Embryonic facial prominence (tissue), 1 donor: Measurements from ENCODE around the gene TBC1D20.

Source experiments
- DNase-seq: peaks from one replicate; pipeline ENCODE4 v3.0.0-alpha.2; 2016; ENCODE audit errors: extremely low spot score

Gene TBC1D20

DNA sequence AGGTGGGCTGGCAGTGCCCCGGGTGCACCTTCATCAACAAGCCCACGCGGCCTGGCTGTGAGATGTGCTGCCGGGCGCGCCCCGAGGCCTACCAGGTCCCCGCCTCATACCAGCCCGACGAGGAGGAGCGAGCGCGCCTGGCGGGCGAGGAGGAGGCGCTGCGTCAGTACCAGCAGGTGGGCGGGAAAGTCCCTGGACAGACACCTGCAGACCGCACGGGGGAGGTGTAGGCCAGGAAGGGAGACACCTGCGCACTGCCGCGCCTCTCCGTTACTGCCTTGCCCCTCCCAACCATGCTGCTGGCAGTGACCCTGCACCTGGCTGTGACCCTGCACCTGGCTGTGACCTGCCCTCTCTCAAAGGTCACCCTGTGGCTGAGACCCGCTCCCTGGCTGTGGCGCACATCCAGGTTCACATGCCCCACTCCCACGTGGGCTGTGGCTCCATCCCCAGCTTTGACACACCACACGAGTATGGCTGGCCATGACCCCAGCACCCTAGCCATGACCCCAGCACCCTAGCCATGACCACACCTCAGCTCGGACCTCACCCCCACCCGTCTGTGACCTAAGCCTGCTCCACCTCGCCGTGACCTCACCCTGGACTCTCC, 42.7 kb downstream of the TBC1D20 start:
- no peak for DNase-seq

DNA sequence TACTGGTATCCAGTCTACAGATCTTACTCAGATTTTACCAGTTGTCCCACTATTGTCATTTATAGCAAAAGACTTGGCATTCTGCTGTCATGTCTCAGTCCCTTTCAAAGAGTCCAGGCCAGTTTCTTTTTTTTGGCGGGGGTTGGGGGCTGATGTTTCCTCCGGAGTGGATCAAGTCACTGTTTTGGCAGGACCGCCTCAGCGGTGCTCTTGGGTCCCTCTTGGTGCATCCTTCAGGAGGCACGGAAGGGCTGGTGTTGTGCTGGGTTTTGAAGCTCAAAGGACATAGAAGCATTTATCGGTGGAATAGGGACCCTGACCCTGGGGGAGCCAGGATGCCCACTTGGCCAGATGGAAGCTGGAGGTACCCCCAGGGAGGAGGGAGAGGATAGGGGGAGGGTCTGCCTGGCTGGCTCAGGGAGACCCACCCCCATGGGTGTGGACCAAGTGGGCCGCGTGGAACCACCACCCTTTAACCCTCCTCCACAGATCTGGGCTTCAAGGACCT, 43.4 kb downstream of the TBC1D20 start:
- DNase-seq = no peak

DNA sequence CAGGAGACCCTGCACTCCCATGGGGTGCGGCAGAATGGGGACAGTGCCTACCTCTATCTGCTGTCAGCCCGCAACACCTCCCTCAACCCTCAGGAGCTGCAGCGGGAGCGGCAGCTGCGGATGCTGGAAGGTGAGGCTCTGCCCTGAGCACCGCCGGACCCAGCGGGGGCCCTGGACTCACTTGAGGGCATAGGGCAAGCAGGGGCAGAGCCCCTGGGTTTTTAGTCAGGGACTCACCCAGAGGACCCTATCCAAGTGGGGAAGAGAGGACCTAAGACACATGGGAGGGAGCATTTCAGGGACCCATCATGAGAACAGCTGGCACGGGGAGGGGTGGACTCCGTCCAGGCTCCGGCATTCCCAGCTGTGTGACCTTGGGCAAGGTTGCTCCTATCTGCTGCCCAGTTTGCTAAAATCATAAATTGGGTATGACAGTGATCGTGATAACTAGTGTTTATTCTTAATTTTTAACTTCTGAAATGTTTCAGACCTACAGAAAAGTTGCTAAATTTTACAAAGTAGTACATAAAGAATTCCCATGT, 44.5 kb downstream of the TBC1D20 start:
- no peak for DNase-seq

DNA sequence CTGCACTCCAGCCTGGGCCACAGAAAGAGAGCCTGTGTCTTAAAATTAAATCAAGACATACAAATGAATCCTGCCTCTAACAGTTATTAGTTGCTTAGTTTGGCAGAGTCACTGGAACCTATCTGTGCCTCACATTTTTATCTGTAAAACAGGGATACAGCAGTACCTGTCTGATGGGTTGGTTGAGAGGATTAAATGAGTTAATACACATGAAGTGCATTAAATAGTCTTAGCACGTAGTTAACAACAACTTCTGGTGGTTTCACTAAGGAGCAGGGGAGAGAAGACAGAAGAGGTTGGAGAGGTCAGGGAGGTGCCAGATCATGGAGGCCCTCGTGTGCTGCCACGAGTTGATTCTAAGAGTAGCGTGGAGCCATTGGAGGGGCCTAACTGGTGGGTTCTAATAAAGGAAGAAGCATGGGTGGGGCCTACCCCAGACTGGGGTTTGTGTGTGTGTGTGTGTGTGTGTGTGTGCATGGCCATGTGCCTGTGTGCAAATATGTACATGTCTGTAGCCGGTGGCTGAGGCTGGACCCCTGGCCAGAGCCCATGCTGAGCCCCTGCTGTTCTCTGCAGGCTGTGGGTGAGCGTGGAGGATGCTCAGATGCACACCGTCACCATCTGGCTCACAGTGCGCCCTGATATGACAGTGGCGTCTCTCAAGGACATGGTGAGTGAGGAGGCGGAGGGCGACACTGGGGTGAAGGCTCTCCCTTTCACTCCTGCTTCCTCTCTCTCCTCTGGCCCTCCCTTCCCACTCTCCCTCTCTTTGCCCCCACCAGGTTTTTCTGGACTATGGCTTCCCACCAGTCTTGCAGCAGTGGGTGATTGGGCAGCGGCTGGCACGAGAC, 45.2 kb downstream of the TBC1D20 start:
- DNase-seq = no peak

DNA sequence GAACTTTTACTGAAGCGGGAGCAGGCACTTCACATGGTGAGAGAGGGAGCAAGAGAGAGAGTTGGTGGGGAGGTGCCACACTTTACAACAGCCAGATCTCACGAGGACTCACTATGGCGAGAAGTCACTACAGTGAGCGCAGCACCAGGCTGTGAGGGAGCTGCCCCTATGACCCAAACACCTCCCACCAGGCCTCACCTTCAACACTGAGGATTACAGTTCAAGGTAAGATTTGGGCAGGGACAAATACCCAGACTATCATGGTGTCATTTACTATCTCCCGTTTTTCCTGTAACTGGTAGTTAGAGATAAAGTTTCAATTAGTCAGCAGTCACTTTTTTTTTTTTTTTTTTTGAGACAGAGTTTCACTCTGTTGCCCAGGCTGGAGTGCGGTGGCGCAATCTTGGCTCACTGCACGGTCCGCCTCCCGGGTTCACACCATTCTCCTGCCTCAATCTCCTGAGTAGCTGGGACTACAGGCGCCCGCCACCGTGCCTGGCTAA, 46.5 kb downstream of the TBC1D20 start:
- DNase-seq = no peak

DNA sequence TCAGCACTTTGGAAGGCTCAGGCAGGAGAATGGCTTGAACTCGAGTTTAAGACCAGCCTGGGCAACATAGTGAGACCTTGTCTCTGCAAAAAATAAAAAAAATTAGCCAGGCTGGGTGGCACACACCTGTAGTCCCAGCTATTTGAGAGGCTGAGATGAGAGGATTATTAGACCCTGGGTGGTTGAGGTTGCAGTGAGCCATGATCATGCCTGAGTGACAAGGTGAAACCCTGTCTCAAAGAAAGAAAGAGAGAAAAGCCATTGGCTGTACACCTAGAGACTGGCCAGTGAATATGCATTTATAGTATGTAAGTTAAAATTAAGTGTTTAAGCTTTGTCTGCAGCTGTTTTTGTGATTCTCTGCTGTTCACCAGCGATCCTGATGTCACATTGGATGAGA, 48.2 kb downstream of the TBC1D20 start:
- no peak for DNase-seq

DNA sequence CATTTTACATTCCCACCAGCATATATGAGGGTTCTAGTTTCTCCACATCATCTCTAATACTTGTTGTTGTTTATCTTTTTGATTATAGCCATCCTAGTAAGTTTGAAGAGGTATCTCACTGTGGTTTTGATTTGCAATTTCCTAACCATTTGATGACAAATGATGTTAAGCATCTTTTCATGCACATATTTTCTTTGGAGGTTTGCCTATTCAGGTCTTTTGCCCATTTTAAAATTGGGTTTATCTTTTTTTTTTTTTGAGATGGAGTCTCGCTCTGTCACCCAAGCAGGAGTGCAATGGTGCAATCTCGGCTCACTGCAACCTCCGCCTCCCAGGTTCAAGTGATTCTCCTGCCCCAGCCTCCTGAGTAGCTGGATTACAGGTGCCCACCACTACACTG, 50.3 kb downstream of the TBC1D20 start:
- DNase-seq = no peak

DNA sequence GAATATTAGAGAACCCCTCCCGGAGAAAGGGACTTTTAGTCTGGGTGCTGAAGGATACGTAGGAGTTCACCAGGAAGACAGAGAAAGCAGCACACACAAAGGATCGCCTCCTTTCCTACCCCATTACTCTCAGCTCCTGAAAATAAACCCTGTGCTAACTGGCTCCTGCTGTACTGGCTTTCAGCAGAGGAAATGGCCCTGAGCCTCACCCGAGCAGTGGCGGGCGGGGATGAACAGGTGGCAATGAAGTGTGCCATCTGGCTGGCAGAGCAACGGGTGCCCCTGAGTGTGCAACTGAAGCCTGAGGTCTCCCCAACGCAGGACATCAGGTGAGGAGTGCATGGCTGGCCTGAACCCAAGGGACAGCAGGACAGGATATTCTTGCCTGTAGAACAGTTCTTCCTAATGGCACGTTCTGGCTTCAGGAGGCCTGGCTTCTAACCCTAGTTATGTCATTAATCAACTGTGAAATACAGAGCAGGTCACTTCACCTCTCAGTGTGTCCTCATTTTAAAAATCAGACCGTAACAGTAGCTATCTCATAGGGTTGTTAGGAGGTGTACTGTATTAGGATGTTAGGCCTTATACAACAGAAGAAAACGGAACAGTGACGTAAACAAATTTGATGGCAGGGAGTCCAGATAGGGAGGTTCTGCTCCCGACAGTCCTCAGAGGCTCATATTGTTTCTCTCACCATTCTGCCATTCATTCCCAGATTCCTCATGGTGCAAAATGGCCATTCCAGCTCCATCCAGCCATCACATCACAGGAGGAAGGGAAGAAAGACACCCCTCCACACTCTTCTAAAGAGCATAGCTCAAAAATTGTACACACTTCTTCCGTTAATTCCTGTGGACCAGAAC, 52.4 kb downstream of the TBC1D20 start:
- DNase-seq = no peak

DNA sequence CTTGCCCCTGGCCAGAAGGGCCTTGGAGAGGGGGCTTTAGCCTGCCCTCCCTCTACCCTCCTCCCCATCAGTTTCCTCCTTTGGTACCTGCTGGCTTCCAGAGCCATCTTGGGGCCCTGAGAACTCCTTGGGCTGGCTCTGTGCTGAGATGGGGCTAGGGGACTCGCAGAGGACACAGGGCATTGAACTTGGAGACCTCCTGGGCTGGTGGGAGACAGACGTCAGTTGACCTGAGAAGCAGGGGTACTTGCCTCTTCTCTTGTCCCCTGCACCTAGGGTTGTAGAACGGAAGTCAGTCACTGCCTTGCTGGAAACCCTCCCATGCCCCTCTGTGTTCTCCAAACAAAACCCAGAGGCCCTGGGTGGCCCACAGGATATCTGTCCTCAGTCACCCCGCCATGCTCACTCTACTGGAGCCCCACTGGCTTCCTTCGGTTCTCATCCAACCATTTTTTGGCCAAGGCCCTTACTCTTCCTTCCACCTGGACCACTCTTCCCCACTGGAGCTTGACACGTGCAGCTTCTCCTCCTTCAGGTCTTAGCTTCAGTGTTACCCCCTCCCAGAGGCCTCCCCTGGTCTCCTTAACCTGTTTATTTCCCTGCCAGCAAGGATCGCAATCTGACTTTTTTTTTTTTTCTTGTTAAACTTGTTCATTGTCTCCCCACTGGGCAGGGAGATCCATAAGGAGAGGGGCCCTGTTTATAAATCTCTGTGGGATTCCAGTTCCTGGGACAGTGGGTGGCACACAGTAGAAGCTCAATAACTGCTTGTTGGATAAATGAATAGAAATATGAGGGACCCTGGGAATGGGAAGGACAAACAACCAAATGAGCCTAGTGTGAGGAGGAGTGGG, 53.3 kb downstream of the TBC1D20 start:
- no peak for DNase-seq

DNA sequence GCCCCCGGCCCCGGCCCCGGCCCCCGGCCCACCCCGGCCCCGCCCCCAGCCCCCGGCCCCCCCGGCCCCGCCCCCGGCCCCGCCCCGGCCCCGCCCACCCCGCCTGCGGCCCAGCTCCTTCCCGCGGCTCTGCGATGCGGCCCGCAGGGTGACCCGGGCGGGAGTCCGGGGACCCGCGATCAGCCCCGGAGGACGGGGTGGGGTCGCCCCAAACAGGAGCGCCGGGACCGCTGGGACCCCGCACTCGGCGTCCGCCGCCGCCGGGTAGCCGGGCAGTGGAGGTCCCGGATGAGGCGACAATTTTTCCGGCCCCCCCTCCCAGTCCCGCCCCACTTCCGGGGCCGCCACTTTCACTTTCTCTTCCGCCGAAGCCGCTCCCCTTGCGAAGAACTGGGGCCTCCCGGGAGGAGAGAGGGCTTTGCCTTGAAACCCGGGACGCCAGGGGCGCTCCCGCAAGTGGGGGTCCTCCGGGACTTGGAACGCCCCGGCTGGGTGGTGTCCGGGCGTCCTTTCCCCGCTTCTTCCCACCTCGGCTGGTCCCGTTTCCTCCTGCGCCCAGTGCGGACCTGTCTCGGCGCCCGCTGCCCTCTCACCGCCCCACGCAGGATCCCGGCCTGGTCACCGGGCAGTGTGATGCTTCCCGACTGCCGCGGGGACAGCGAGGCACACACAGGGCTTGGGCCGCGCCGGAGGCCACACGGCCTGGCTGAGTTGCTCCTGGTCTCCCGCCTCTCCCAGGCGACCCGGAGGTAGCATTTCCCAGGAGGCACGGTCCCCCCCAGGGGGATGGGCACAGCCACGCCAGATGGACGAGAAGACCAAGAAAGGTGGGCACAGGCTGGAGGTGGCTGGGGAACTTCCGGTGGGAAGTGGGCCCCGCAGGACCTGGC, 54.1 kb downstream of the TBC1D20 start, which contains the start of gene RBCK1:
Gene RBCK1 (plus strand): TSS at position 347 of the 890 bp plus-strand sequence. CDS start 459 bp downstream, at position 806.
- DNase-seq = peak; percentile 49

DNA sequence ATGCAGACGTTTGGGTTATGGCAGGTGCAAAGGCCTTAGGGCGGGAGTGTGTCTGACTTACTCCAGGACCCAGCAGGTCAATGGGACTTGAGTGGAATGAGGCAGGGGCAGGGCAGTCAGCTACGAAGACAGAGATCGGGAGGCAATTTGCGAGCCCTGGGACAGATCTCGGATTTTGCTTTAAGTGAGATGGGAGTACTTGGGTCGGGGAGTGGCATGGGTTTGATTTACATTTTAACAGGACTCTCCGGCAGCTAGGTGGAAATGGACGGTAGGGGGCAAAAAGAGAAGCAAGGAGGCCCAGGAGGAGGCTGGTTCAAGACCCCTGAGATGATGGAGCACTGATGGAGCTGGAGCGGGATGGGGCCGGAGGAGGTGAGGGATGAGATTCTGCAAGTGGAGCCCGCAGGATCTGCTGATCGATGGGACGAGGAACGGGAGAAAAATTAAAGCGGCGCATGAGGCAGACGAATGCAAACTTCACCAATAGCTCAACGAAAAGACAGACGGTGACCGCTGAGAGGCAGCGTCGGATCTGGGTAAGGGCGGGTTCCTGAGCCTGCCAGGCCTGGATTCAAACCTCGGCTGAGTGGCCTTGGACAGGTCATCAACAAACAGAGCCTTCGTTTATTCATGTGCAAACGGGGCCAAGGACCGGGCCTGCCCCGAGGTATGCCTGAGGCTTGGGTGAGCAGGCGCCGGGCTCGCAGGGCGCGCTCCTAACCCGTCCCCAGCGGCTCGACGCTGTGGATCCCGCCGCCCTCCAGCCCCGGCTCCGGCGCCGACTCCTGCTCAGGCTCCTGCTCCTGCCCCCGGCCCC, 55.0 kb downstream of the TBC1D20 start:
- DNase-seq = no peak

DNA sequence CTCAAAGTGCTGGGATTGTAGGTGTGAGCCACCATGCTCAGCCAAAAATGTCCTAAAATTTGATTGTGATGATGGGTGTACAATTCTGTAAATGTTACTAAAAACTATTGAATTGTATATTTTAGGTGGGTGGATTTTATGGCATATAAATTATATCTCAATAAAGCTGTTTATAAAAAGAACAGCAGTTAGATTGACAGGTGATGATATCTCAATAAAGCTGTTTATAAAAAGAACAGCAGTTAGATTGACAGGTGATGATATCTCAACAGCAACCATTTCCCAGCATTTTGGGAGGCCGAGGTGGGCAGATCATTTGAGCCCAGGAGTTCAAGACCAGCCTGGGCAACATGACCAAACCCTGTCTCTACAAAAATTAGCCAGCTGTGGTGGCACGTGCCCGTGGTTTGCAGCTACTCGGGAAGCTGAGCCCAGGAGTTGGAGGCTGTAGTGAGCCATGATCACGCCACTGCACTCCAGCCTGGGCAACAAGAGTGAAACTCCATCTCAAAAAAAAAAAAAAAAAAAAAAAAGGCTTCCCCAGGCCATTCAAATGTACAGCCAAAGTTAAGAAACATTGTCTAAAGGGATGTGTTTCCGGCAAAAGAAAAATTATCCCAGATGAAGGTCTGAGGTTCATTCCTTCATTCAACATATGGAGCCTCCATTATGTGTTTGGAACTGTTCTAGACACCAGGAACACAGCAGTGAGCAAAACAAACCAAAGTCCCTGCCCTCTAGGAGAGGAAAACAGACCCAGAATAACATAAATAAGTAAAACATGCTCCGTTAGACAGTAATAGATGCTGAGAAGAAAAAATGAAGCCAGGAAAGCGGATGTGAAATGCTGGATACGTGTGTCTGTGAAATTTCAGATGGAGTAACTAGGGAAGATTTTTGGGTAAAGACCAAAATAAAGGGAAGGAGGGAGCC, 55.9 kb downstream of the TBC1D20 start:
- no peak for DNase-seq

DNA sequence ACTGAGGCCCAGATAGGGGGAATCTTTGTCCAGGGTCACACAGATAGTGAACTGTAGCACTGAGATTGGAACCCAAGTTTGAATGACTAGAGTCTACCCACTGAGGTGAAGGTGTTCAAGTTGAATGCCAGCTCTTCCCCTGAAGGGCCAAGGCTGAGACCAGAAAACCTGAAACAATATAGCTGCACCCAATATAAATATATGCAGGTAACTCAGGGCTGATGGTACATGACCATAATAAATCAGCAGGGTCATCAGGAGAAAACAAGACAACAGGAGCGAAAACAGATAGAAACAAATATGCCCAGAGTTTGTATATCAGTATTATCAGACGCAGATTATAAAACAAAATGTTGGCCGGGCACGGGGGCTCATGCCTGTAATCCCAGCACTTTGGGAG, 58.2 kb downstream of the TBC1D20 start:
- no peak for DNase-seq

DNA sequence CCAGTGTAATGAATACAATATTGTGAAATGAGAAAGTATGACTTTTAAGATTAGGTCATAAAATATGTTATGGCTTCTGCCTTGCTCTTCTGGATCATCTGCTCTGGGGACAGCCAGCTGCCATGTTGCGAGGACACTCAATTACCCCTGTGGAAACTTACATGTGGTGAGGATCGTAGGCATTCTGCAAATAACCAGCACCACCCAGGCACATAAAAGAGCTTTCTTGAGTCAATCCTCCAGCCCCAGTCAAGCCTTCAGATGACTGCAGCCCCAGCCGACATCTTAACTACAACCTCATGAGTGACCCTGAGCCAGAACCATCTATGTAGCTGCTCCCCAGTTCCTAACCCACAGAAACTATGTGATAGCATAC, 58.8 kb downstream of the TBC1D20 start:
- DNase-seq = no peak

DNA sequence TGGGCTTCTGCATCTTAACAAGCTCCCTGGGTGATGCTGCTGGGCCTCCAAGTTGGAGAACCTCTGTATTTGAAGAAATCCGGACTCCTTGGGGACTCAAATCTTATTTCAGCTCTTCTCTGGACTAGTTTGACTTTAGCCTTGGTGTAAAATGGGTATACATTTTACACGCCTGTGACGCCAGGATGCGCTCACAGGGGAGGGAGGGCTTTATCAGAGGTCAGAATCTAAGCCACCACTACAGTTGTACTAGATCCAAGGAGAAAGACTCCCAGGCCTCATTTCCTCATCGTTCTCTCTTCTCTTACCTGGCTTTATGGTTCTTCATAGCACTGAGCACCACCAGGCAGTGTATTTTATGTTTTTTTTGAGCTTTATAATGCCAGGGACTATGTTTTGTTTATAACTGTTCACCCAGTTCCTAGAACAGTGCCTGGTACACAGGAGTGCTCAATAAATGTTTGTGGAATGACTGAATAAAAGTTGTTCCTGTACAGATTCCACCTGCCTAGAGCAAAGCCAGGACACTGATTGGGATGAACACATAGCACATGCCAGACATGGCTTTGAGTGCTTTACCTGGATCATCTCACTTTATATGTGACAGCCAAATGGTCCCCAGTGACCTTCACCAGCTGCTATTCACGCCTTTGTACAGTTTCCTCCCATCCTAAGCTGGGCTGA, 59.3 kb downstream of the TBC1D20 start:
- DNase-seq = no peak

DNA sequence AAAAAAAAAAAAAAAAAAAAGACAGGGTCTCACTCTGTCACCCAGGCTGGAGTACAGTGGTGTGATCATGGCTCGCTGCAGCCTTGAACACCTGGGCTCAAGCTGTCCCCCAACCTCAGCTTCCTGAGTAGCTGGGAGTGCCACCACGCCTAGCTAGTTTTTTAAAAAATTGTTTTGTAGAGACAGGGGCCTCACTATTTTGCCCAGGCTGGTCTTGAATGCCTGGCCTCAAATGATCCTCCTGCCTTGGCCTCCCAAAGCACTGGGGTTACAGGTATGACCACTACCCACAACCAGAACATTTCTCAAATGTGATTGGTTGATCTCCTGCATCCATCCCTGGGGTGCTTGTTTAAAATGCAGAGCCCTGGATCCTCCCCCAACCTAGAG, 59.8 kb downstream of the TBC1D20 start:
- no peak for DNase-seq
